ENCODE results near the gene ZXDB. TPM values are rescaled to one million over a fixed set of nuclear protein-coding genes. Genes with fewer than 3 reads are reported as not detected.

Gene ZXDB
- total RNA-seq, 6 donors from 2014 or later = 6.3 to 11.0 (median 7.5) TPM

DNA sequence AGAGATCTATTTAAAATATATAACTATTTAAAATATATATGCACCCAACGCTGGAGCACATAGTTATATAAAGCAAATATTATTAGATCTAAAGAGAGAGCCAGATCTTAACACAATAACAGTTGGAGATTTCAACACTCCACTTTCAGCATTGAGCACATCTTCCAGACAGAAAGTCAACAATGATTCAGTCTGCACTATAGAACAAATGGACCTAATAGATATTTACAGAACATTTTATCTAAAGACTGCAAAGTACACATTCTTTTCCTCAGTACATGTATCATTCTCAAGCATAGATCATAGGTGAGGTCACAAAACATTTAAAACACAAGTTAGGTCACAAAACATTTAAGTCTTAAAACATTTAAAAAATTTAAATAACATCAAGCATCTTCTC is 51.9 kb downstream of the ZXDB start:
- DNase-seq (no peak), ATAC-seq (ENCODE audit: low FRiP score in 2 of 2) (no peak)
- Histone ChIP-seq H3K4me1 (no peaks in the 10 kb centered on the region), H3K9me3 (peaks cover 0 to 8% (median 0%) of the 10 kb centered on the region in 4 donors), H3K36me3 (no peaks in the 10 kb centered on the region), H3K27ac (no peak overlapping the region), H3K27me3 (no peaks in the 10 kb centered on the region), H3K4me3 (no peak overlapping the region)
- TF ChIP-seq POLR2A (IDR thresholded peaks at IDR 0.05) (no peak), POLR2AphosphoS5 (IDR thresholded peaks at IDR 0.05) (no peak), EP300 (IDR thresholded peaks at IDR 0.05) (no peak), CTCF (IDR thresholded peaks at IDR 0.05) (no peak)
- 78 to 90% methylated on average over 1 of the region's 1 CpG for WGBS, 2 donors

DNA sequence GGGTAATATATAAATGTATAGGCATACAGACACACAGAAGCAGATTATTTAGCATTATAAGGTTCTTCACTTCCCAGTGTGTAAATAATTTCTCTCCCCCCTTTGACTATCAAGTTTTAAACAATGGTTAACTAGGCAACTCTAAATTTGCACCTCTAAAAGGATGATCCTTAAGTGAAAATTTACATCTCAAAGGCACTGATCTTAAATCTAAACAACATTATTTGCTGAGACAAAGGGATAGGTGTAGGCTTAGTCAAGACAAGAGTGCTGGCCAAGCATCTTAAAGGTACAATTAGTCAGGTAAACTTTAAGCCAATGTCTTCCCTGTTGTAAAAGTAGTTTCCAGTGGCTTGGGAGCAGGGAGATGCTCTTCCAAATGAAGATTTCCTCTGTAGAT is 55.2 kb downstream of the ZXDB start:
- no peak overlapping the region for H3K27ac ChIP-seq
- TF ChIP-seq CTCF (IDR thresholded peaks at IDR 0.05) (no peak), EP300 (IDR thresholded peaks at IDR 0.05) (no peak), POLR2AphosphoS5 (IDR thresholded peaks at IDR 0.05) (no peak), POLR2A (IDR thresholded peaks at IDR 0.05) (no peak)
- no peaks in the 10 kb centered on the region for H3K4me1 ChIP-seq
- H3K4me3 ChIP-seq = no peak overlapping the region
- DNase-seq (no peak), ATAC-seq (ENCODE audit: low FRiP score in 2 of 2) (no peak)
- H3K27me3 ChIP-seq = no peaks in the 10 kb centered on the region
- H3K9me3 ChIP-seq = no peaks in the 10 kb centered on the region
- H3K36me3 ChIP-seq = no peaks in the 10 kb centered on the region

Other genes starting within 250 kb of the ZXDB start
- not detected for gene NLRP2B, start 88.2 kb downstream of the ZXDB start, total RNA-seq